Ectodermal cell (in vitro differentiated cells): Measurements from ENCODE around the gene DVL3.
"Not testable (repeated sequence)": the region's sequence is repeated elsewhere in the genome, so short reads cannot be mapped to it uniquely, and the experiment has no call there.

ENCODE experiments used
- H3K27ac ChIP-seq: 2 replicates; pipeline ENCODE4 v1.7.0; 2013; ENCODE audit warnings: mild to moderate bottlenecking, low read depth, low read length; ENCODE audit not compliant: insufficient read depth, poor library complexity, severe bottlenecking
- H3K27me3 ChIP-seq: 2 replicates; pipeline ENCODE4 v1.7.0; 2013; ENCODE audit warnings: mild to moderate bottlenecking, low read length; ENCODE audit not compliant: insufficient read depth, control insufficient read depth, poor library complexity, severe bottlenecking
- H3K36me3 ChIP-seq: one replicate; pipeline ENCODE4 v1.7.0; 2013; ENCODE audit warnings: low read length; ENCODE audit not compliant: control insufficient read depth, insufficient read depth
- H3K4me1 ChIP-seq: one replicate; pipeline ENCODE4 v1.7.0; 2013; ENCODE audit warnings: low read length; ENCODE audit not compliant: control insufficient read depth, insufficient read depth
- H3K4me3 ChIP-seq: 2 replicates; pipeline ENCODE4 v1.7.0; 2013; ENCODE audit warnings: low read depth, low read length, control low read depth; ENCODE audit not compliant: insufficient read depth
- H3K9me3 ChIP-seq: 2 replicates; pipeline ENCODE4 v1.7.0; 2013; ENCODE audit warnings: mild to moderate bottlenecking, low read length, moderate library complexity; ENCODE audit not compliant: control insufficient read depth
- WGBS, 2 experiments: methylation state at CpG; one replicate each; pipeline ENCODE4 v1.1.7; 2013; ENCODE audit warnings: missing lambda C conversion rate in 2 of 2; 5-methylcytosine and 5-hydroxymethylcytosine counted together

Gene DVL3

GRCh38 chr3:184149770-184150169, 5.4 kb upstream of the DVL3 start:
- not testable (repeated sequence) for H3K27me3 ChIP-seq, H3K4me1 ChIP-seq, H3K27ac ChIP-seq, H3K36me3 ChIP-seq, H3K9me3 ChIP-seq, H3K4me3 ChIP-seq
- 76 to 78% methylated on average over 6 of the region's 6 CpGs for WGBS, 2 experiments

- Histone ChIP-seq H3K4me1 (peaks cover 20% of the 10 kb centered on the region), H3K9me3 (no peaks in the 10 kb centered on the region), H3K4me3 (peak overlapping the region; percentile 89), H3K27me3 (no peaks in the 10 kb centered on the region), H3K27ac (peak overlapping the region; percentile 78), H3K36me3 (no peaks in the 10 kb centered on the region)
- WGBS, 2 experiments: 0% methylated on average over 47 of the region's 47 CpGs
Observed at GRCh38 chr3:184155644-184156521, 706 bp downstream of the DVL3 start.

GRCh38 chr3:184156522-184156955, 1.4 kb downstream of the DVL3 start:
- Histone ChIP-seq H3K9me3 (no peaks in the 10 kb centered on the region), H3K27me3 (no peaks in the 10 kb centered on the region), H3K27ac (peak overlapping the region; percentile 57), H3K36me3 (no peaks in the 10 kb centered on the region), H3K4me1 (peaks cover 20% of the 10 kb centered on the region), H3K4me3 (peak overlapping the region; percentile 89)
- WGBS, 2 experiments: 1% methylated on average over 6 of the region's 6 CpGs

GRCh38 chr3:184157206-184157605, 2.0 kb downstream of the DVL3 start:
- Histone ChIP-seq H3K4me3 (peak overlapping the region; percentile 89), H3K27ac (peak overlapping the region; percentile 57), H3K9me3 (no peaks in the 10 kb centered on the region), H3K4me1 (peaks cover 20% of the 10 kb centered on the region), H3K36me3 (no peaks in the 10 kb centered on the region), H3K27me3 (no peaks in the 10 kb centered on the region)

- Histone ChIP-seq H3K4me1 (peaks cover 20% of the 10 kb centered on the region), H3K36me3 (no peaks in the 10 kb centered on the region), H3K9me3 (no peaks in the 10 kb centered on the region), H3K4me3 (no peak overlapping the region), H3K27ac (no peak overlapping the region), H3K27me3 (no peaks in the 10 kb centered on the region)
- WGBS, 2 experiments: 92 to 94% methylated on average over 4 of the region's 4 CpGs
Observed at GRCh38 chr3:184158404-184158803, 3.2 kb downstream of the DVL3 start.

- H3K4me1 ChIP-seq: peaks cover 17% of the 10 kb centered on the region
- 91 to 97% methylated on average over 2 of the region's 2 CpGs for WGBS, 2 experiments
- no peak overlapping the region for H3K27ac ChIP-seq
- no peaks in the 10 kb centered on the region for H3K9me3 ChIP-seq
- no peaks in the 10 kb centered on the region for H3K27me3 ChIP-seq
- H3K4me3 ChIP-seq: no peak overlapping the region
- peaks cover 17% of the 10 kb centered on the region for H3K36me3 ChIP-seq
Observed at GRCh38 chr3:184160456-184160855, 5.3 kb downstream of the DVL3 start.

- H3K27me3 ChIP-seq, H3K27ac ChIP-seq, H3K9me3 ChIP-seq, H3K4me3 ChIP-seq, H3K4me1 ChIP-seq: not testable (repeated sequence)
- WGBS, 2 experiments: 93 to 97% methylated on average over 7 to 8 of the region's 8 CpGs
- H3K36me3 ChIP-seq: peaks cover 26% of the 10 kb centered on the region
Observed at GRCh38 chr3:184162571-184163070, 7.4 kb downstream of the DVL3 start.

- no peak overlapping the region for H3K27ac ChIP-seq
Observed at GRCh38 chr3:184164648-184165330, 9.6 kb downstream of the DVL3 start.

GRCh38 chr3:184165543-184165942, 10.4 kb downstream of the DVL3 start:
- no peaks in the 10 kb centered on the region for H3K4me1 ChIP-seq
- 95% methylated on average over 3 of the region's 3 CpGs for WGBS, 2 experiments
- no peak overlapping the region for H3K4me3 ChIP-seq
- H3K36me3 ChIP-seq: peaks cover 43% of the 10 kb centered on the region
- H3K27ac ChIP-seq: no peak overlapping the region
- no peaks in the 10 kb centered on the region for H3K9me3 ChIP-seq
- H3K27me3 ChIP-seq: no peaks in the 10 kb centered on the region

More at GRCh38 chr3:184164648-184165330, 9.6 kb downstream of the DVL3 start:
- H3K27me3 ChIP-seq: no peaks in the 10 kb centered on the region
- H3K36me3 ChIP-seq: peaks cover 41% of the 10 kb centered on the region
- no peaks in the 10 kb centered on the region for H3K9me3 ChIP-seq
- H3K4me3 ChIP-seq: no peak overlapping the region
- no peaks in the 10 kb centered on the region for H3K4me1 ChIP-seq
- WGBS, 2 experiments: 93 to 94% methylated on average over 16 of the region's 16 CpGs

GRCh38 chr3:184166671-184167070, 11.5 kb downstream of the DVL3 start:
- H3K4me3 ChIP-seq: no peak overlapping the region
- H3K27ac ChIP-seq: no peak overlapping the region
- 95 to 98% methylated on average over 6 of the region's 6 CpGs for WGBS, 2 experiments
- peaks cover 49% of the 10 kb centered on the region for H3K36me3 ChIP-seq
- no peaks in the 10 kb centered on the region for H3K9me3 ChIP-seq
- H3K4me1 ChIP-seq: no peaks in the 10 kb centered on the region
- H3K27me3 ChIP-seq: no peaks in the 10 kb centered on the region
